HG03571 (cell line): ENCODE data around the gene SPATC1L.

Source experiments
- ATAC-seq: cut with Tn5 transposase; IDR thresholded peaks from one replicate; pipeline ENCODE4 v1.9.1; 2021; ENCODE audit not compliant: unreplicated experiment

Gene SPATC1L

GRCh38 chr21:46215436-46216131 is 31.3 kb upstream of the SPATC1L start:
- ATAC-seq: no peak

GRCh38 chr21:46214478-46215340 is 30.4 kb upstream of the SPATC1L start:
- ATAC-seq: no peak

- ATAC-seq: no peak
Observed at GRCh38 chr21:46213620-46214286, 29.5 kb upstream of the SPATC1L start.

DNA sequence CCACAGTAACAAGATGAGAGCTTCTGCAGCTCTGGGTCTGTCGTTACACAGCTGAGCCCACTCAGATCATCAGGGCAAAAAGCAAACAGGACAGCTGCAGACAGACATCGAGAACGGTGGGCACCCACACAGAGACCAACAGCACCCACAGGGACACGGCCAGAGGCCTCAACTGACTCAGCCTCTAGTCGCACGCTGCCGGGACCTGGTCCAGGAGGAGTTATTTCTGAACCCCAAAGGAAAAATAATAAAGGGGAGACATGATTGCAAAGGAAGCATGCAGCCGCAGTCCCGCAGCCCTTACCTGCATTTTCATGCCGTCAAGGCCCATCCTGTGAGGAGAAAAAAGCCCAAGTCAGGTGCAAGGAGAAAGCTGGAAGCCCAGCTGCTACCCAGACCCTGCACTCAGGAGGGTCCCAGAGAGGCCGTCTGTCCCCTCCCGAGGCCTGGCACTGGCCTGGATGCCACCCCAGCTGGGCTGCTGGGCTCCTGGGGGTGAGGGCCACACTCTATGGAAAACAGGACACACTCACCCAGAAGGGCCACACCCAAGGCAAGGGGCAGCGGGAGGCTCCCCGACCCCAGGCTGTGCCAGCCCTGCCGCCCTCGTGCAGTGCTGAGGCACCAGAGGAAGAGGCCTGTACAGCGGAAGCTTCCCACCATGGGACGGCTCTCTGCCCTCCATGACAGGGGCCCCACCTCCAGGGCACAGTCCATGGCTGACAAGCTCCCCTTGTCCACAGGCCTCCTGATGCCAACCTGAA is 28.6 kb upstream of the SPATC1L start:
- ATAC-seq: no peak

DNA sequence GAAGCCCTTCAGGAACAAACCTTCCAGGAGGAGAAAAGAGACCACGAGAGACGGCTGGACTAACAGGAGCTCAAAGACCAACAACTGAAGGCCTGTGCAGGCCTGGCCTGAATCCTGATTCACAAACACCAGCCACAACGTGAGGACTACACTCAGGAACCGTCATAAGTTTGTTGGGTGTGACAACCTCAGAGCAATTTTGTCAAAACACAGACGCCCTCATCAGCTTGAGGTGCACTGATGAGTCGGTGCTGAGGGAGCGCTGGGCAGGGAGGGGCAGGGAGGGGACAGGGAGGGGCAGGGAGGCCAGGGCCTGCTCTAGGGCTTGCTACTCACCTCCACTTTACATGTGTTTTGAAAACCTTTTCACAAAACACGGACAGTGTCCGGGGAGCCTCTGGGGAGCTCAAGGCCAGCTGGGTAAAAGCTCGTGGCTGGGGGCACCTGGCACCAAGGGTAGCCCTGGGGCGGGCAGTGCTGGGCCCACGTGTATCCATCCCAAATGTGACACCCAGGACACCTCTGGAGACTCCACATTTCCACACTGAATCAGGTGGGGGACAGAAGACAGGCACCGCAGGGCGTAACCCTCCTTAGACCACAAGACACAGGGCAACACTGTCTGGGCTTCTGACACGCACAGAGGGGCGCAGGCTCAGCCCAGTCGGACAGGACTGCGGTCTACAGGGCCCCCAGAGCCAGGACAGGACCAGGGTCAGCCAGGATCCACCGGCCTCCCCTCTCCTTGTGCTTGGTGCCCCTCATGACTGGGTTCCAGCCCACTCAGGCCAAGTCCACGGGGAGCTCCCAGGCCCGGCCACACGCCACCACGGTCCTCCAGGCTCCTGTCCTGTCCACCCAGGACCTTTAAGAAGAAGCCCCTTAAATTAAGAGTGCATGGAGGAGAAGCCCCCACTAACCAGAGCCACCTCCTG is 27.8 kb upstream of the SPATC1L start:
- no peak for ATAC-seq

DNA sequence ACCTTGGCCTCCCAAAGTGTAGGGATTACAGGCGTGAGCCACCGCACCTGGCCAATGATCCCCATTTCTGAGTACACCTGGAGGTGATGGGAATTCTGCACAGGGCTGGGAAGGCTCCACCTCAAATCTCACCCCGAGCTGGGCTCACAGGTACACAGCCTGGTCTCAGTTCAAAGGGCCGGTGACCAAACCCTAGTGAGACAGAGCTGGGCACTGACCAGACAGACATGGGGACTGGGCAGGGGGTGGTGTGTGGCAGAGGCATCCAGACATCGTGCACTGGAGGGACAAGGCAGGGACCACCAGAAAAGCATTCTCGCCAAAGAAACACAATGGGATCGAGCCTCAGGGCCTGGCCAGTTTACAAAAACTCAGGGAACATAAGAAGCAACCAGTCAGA is 27.1 kb upstream of the SPATC1L start:
- no peak for ATAC-seq

DNA sequence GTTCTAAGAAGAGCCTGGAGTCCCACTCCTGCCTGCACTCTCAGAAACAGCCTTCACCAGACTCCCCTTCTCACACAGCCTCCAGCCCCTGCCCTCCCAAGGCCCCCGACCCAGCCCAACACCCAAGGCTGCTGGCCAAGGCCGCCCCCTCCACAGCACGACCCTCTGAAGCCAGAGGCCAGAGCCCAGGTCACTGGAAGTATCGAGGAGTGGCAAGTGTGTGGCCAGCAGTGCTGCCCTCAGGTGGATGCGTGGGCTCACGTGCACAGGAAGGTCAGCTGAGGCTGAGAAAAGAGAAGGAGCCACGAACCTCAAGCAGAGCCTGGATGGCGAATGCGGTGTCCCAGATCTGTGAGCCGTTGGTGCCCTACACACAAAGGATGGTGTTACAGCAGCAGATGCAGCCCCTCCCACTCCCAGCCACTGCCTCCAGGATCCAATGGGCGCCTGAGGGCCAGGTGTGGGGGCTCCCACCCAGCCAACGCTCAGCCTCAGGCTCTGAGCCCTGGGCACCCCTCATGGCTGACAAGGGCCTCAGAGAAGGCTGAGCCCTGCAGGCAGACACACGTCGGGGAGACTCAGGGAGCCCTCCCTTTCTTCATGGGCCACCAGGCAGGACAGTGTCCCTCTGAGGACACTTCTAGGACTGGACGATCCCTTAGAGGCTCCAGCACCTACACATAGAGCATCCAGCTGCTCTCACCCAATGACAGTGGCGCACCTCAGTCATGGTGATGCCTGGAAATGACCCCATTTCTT is 26.3 kb upstream of the SPATC1L start:
- ATAC-seq: no peak

GRCh38 chr21:46208761-46209721 is 24.8 kb upstream of the SPATC1L start:
- no peak for ATAC-seq

DNA sequence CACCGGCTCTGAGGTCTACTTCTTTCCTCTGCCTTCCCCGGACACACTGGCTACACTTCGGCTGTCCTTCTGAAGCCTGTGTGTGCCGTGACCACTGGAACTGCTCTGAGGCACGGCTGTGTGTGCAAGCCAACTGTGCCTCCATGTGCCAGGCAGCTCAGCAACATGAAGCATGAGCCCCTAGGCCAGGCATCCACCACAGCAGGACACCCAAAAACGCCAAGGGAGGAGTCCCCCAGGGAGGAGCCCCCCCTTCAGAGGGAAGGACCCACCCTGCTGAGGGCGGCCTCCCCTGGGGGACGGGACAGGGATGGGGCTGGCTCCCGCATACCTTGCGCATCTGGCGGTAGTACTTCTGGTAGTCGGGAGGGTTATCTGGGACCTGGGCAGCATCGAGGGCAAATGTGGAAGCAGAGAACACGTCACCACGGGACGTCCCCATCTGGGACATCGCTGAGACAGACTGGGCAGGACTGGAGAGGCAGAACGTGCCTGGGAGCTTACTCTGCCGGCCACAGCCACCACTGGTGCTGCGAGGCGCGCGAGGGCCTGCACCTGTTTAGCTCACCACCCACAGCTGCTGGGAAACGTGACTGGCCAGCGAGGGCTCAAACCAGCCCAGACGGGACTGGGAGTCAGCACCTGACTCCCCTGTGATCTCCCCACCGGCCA is 23.8 kb upstream of the SPATC1L start:
- ATAC-seq: no peak

DNA sequence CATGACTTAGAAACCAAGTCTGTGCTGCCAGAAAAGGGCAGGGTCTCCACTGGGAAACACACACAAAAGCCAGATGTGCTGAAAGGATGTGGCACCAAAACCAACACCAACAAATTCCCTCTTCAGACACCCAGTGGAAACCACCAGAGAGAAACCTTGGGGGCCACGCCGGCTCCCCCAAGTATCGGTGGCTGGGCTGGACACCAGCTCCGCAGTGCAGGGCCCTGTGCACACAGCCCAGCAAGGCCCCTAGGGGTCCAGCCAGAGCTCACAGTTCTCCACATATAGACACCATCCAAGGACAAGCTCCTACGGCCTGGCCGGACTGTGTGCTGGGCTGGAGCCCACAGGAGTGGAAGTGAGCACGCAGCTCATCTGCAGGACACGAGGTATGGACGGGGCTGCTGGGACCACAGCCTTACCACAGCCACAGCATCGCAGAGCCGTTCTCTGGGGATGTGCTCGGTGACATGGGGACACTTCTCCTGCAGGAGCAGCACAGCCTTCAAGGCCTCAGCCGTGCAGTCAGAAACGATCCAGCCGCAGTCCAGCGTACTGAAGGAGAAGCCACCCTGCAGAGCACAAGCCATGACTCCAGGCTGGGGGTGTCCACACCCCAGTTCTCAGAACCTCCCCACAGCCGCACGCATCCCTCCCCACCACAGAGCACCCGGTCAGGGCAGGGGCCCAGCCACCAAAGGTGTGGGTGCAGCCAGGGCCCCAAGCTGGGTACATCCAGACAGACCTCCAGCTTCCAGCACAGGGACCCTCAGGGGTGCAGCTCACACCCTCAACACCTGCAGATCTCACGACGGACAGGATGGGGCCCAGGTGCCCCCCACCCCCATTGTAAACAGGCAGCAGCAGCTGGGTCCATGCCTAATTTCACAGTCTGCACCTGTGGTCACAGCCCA is 23.0 kb upstream of the SPATC1L start:
- no peak for ATAC-seq

DNA sequence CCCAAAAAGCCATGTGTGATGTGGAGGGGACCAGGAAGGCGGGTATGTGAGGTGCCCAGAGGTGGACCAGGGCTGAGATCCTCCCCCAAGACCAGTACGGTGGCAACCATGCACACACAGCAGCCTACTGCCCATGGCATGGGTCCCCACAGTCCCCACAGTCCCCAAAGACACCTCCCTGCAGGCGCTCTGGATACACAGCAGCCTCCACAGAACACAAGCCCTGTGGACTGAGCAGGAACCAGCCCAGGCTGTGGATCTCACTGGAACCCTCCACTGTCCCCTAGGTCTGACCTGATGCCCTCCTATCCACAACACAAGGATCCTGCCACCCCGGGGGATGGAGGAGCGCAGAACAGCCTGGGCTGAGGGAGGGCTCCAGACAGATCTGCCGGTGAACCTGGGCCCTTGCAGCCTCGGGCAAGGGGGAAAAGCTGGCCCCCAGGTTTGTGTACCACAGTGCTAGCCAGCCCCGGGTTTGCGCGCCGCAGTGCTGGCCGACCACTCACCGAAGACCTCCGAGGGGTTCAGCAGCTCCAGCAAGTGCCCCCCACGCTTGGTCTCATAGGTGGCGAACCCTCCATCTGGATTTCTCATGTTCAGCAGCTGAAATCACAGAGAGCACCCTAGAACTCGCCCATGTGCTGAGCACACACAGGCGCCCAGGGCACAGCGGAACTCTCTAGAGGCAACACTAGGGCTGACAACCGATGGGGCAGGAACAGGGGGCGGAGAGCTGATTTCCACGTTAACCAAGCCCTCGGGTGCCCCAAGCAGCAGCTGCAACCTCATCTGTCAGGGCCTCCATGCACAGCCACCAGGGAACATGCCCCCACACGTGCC is 22.1 kb upstream of the SPATC1L start:
- ATAC-seq: no peak

- ATAC-seq: no peak
Observed at GRCh38 chr21:46205766-46206162, 21.5 kb upstream of the SPATC1L start.

GRCh38 chr21:46205166-46205565 is 20.9 kb upstream of the SPATC1L start:
- ATAC-seq: no peak

GRCh38 chr21:46203203-46203600 is 18.9 kb upstream of the SPATC1L start:
- ATAC-seq: no peak

DNA sequence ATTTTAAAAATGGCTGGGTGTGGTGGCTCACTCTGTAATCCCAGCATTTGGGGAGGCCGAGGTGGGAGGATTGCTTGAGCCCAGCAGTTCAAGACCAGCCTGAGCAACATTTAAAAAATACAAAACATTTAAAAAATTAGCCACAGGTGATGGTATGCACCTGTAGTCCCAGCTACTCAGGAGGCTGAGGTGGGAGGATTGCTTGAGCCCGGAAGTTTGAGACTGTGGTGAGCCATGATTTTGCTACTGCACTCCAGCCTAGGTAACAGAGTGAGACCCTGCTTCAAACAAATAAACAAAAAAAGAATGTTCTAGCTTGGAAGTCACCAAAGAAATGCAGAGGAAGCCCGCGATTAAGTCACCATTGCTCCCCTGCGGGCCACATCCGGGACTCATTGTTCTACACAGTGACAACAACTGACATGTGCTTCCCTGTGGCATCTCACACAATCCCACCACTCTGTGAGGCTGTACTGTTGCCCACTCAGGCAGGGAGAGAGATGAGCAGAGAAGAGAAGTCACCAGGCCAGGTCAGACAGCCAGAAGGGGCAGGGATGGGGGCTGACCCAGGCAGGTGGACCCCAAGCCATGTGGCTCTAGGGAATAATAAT is 18.4 kb upstream of the SPATC1L start:
- no peak for ATAC-seq
